SK-N-SH treated with all-trans-retinoic acid at 6 μM for 48 hours (cell line): ENCODE data around the gene SMPDL3A.

Experiments
- ARNTL ChIP-seq: fragments of 450-650 bp; formaldehyde crosslinking; IDR thresholded peaks from 2 replicates; pipeline ENCODE4 v1.5.0; 2020; ENCODE audit warnings: low read depth, mild to moderate bottlenecking, moderate library complexity, borderline replicate concordance
- BACH2 ChIP-seq: fragments of 250-450 bp; sonication (Bioruptor Pico); IDR thresholded peaks from 2 replicates; pipeline ENCODE4 v1.9.0; 2021; ENCODE audit warnings: mild to moderate bottlenecking, borderline replicate concordance
- PPARA ChIP-seq: fragments of 250-450 bp; sonication (Bioruptor Pico); IDR thresholded peaks from 2 replicates; pipeline ENCODE4 v1.5.0; 2020; ENCODE audit warnings: mild to moderate bottlenecking, borderline replicate concordance
- TCF4 ChIP-seq: fragments of 250-450 bp; sonication (Bioruptor Pico); IDR thresholded peaks from 2 replicates; pipeline ENCODE4 v1.8.0; 2021; ENCODE audit warnings: mild to moderate bottlenecking, moderate library complexity, borderline replicate concordance
- ZC3H10 ChIP-seq: fragments of 250-450 bp; sonication (Bioruptor Pico); IDR thresholded peaks from 2 replicates; pipeline ENCODE4 v1.5.1; 2021; ENCODE audit warnings: mild to moderate bottlenecking, moderate library complexity
- ZFP3 ChIP-seq: fragments of 250-450 bp; sonication (Bioruptor Pico); IDR thresholded peaks from 2 replicates; pipeline ENCODE4 v1.5.0; 2020; ENCODE audit warnings: mild to moderate bottlenecking, moderate library complexity
- ZNF565 ChIP-seq: fragments of 450-650 bp; formaldehyde crosslinking; conservative IDR thresholded peaks from 2 replicates; pipeline ENCODE4 v1.5.0; 2020; ENCODE audit warnings: low read depth, mild to moderate bottlenecking, moderate library complexity
- ZNF8 ChIP-seq: fragments of 450-650 bp; formaldehyde crosslinking; IDR thresholded peaks from 2 replicates; pipeline ENCODE4 v1.5.0; 2020; ENCODE audit warnings: mild to moderate bottlenecking, moderate library complexity
- TF ChIP-seq, protein P1 (sequence below): fragments of 250-450 bp; sonication (Bioruptor Pico); IDR thresholded peaks from 2 replicates; pipeline ENCODE4 v1.8.0; 2020; ENCODE audit warnings: mild to moderate bottlenecking, moderate library complexity, borderline replicate concordance
- TF ChIP-seq, protein P2 (sequence below): fragments of 250-450 bp; sonication (Bioruptor Pico); IDR thresholded peaks from 2 replicates; pipeline ENCODE4 v1.5.1; 2021; ENCODE audit warnings: mild to moderate bottlenecking, moderate library complexity

DNA sequence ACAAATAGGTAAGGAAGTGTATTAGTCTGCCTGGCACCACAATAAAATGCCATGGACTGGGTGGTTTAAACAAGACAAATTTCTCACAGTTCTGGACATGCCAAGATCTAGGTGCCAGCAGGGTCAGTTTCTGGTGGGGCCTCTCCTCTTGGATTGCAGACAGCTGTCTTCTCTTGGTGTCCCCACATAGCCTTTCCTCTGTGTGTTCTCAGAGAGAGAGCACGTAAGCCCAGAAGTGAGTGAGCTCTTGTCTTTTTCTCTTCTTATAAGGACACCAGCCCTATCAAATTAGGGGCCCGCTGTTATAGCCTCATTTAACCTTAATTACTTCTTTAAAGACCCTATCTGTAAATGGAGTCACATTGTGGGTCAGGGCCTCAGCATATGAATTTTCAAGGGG lies 28.3 kb downstream of the SMPDL3A start:
- TF ChIP-seq PPARA (CRISPR knock-in tag) (no peak), ZNF565 (no peak), ARNTL (CRISPR knock-in tag) (no peak), BACH2 (CRISPR knock-in tag) (no peak), ZC3H10 (CRISPR knock-in tag) (no peak), TCF4 (CRISPR knock-in tag) (no peak), ZNF8 (CRISPR knock-in tag) (no peak), ZFP3 (no peak)
- TF ChIP-seq, protein P1, sequence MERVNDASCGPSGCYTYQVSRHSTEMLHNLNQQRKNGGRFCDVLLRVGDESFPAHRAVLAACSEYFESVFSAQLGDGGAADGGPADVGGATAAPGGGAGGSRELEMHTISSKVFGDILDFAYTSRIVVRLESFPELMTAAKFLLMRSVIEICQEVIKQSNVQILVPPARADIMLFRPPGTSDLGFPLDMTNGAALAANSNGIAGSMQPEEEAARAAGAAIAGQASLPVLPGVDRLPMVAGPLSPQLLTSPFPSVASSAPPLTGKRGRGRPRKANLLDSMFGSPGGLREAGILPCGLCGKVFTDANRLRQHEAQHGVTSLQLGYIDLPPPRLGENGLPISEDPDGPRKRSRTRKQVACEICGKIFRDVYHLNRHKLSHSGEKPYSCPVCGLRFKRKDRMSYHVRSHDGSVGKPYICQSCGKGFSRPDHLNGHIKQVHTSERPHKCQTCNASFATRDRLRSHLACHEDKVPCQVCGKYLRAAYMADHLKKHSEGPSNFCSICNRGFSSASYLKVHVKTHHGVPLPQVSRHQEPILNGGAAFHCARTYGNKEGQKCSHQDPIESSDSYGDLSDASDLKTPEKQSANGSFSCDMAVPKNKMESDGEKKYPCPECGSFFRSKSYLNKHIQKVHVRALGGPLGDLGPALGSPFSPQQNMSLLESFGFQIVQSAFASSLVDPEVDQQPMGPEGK (CRISPR knock-in tag) = no peak
- TF ChIP-seq, protein P2, sequence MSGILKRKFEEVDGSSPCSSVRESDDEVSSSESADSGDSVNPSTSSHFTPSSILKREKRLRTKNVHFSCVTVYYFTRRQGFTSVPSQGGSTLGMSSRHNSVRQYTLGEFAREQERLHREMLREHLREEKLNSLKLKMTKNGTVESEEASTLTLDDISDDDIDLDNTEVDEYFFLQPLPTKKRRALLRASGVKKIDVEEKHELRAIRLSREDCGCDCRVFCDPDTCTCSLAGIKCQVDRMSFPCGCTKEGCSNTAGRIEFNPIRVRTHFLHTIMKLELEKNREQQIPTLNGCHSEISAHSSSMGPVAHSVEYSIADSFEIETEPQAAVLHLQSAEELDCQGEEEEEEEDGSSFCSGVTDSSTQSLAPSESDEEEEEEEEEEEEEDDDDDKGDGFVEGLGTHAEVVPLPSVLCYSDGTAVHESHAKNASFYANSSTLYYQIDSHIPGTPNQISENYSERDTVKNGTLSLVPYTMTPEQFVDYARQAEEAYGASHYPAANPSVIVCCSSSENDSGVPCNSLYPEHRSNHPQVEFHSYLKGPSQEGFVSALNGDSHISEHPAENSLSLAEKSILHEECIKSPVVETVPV = no peak
